ENCODE data around the gene SMIM1. TPM values are rescaled to one million over a fixed set of nuclear protein-coding genes. Genes with fewer than 3 reads are reported as not detected.

Gene SMIM1
- total RNA-seq, 1 experiment from 2014 or later, result 5.5 TPM

GRCh38 chr1:3777647-3778589 lies 5.4 kb downstream of the SMIM1 start:
- no peaks in the 10 kb centered on the region for H3K9me2 ChIP-seq (ENCODE audit: insufficient read depth)
- ChIA-PET POLR2A (no interaction called here), CTCF (no interaction called here), RAD21 (ENCODE audit: low non-redundant PET in 1 of 2, low total read pairs in 2 of 2, uncharacterized antibody in 2 of 2, unreplicated experiment in 2 of 2) (no interaction called here)
- no peaks in the 10 kb centered on the region for H3K79me2 ChIP-seq (ENCODE audit: insufficient read depth, low read length)
- no peak overlapping the region for H3K9ac ChIP-seq (ENCODE audit: low read length)
- ATAC-seq (no peak), DNase-seq (ENCODE audit: low read depth, low spot score) (no peak)
- H3K9me3 ChIP-seq (ENCODE audit: control insufficient read depth in 1 of 2, insufficient read depth in 1 of 2, low read depth in 1 of 2, low read length in 2 of 2), result no peaks in the 10 kb centered on the region
- intact Hi-C loops (cut with micrococcal nuclease), result no loop called here
- peaks cover 15 to 24% of the 10 kb centered on the region in 2 experiments; a peak in 3 of 4 replicates for H3K36me3 ChIP-seq (ENCODE audit: control insufficient read depth in 1 of 2, insufficient read depth in 2 of 2, low read length in 2 of 2)
- peaks cover 21 to 30% of the 10 kb centered on the region in 2 experiments for H3K4me1 ChIP-seq (ENCODE audit: control insufficient read depth in 1 of 2, insufficient read depth in 2 of 2, low read length in 2 of 2)
- no peak for TF ChIP-seq POLR2A (IDR thresholded peaks at IDR 0.05; ENCODE audit: borderline replicate concordance, extremely low read depth, insufficient read depth, insufficient read length)
- no peak overlapping the region for H2AFZ ChIP-seq (ENCODE audit: low read depth, low read length, poor library complexity, severe bottlenecking)
- H3K4me2 ChIP-seq (ENCODE audit: low read length), result no peak overlapping the region
- H3K27me3 ChIP-seq (ENCODE audit: insufficient read depth, low read length), result no peaks in the 10 kb centered on the region
- no TSS peak for BruUV-seq (replicated peaks)
- no peak overlapping the region for H3K4me3 ChIP-seq (replicated peaks in 1 of 2; ENCODE audit: low read depth in 1 of 2, low read length in 2 of 2)
- H4K20me1 ChIP-seq (ENCODE audit: insufficient read depth), result no peaks in the 10 kb centered on the region
- H3K27ac ChIP-seq (ENCODE audit: low read depth, low read length), result no peak overlapping the region

- Histone ChIP-seq H4K20me1 (ENCODE audit: insufficient read depth) (no peaks in the 10 kb centered on the region), H3K36me3 (ENCODE audit: control insufficient read depth in 1 of 2, insufficient read depth in 2 of 2, low read length in 2 of 2) (peaks cover 20 to 24% of the 10 kb centered on the region in 2 experiments; a peak in 3 of 4 replicates), H3K27me3 (ENCODE audit: insufficient read depth, low read length) (no peaks in the 10 kb centered on the region), H3K4me1 (ENCODE audit: control insufficient read depth in 1 of 2, insufficient read depth in 2 of 2, low read length in 2 of 2) (peaks cover 16 to 22% of the 10 kb centered on the region in 2 experiments), H3K79me2 (ENCODE audit: insufficient read depth, low read length) (no peaks in the 10 kb centered on the region), H3K4me3 (replicated peaks in 1 of 2; ENCODE audit: low read depth in 1 of 2, low read length in 2 of 2) (no peak overlapping the region), H3K9ac (ENCODE audit: low read length) (no peak overlapping the region), H3K9me2 (ENCODE audit: insufficient read depth) (no peaks in the 10 kb centered on the region), H2AFZ (ENCODE audit: low read depth, low read length, poor library complexity, severe bottlenecking) (no peak overlapping the region), H3K9me3 (ENCODE audit: control insufficient read depth in 1 of 2, insufficient read depth in 1 of 2, low read depth in 1 of 2, low read length in 2 of 2) (no peaks in the 10 kb centered on the region), H3K27ac (ENCODE audit: low read depth, low read length) (no peak overlapping the region), H3K4me2 (ENCODE audit: low read length) (no peak overlapping the region)
- ATAC-seq (no peak), DNase-seq (ENCODE audit: low read depth, low spot score) (no peak)
- no TSS peak for BruUV-seq (replicated peaks)
- RAD21 ChIA-PET (ENCODE audit: low non-redundant PET in 1 of 2, low total read pairs in 2 of 2, uncharacterized antibody in 2 of 2, unreplicated experiment in 2 of 2), result no interaction called here
- POLR2A ChIA-PET, result no interaction called here
- CTCF ChIA-PET, result no interaction called here
- intact Hi-C loops (cut with micrococcal nuclease), result no loop called here
- TF ChIP-seq POLR2A (IDR thresholded peaks at IDR 0.05; ENCODE audit: borderline replicate concordance, extremely low read depth, insufficient read depth, insufficient read length) (no peak), EGR1 (IDR thresholded peaks at IDR 0.05; ENCODE audit: low read depth) (no peak)
- TF ChIP-seq, protein P1, sequence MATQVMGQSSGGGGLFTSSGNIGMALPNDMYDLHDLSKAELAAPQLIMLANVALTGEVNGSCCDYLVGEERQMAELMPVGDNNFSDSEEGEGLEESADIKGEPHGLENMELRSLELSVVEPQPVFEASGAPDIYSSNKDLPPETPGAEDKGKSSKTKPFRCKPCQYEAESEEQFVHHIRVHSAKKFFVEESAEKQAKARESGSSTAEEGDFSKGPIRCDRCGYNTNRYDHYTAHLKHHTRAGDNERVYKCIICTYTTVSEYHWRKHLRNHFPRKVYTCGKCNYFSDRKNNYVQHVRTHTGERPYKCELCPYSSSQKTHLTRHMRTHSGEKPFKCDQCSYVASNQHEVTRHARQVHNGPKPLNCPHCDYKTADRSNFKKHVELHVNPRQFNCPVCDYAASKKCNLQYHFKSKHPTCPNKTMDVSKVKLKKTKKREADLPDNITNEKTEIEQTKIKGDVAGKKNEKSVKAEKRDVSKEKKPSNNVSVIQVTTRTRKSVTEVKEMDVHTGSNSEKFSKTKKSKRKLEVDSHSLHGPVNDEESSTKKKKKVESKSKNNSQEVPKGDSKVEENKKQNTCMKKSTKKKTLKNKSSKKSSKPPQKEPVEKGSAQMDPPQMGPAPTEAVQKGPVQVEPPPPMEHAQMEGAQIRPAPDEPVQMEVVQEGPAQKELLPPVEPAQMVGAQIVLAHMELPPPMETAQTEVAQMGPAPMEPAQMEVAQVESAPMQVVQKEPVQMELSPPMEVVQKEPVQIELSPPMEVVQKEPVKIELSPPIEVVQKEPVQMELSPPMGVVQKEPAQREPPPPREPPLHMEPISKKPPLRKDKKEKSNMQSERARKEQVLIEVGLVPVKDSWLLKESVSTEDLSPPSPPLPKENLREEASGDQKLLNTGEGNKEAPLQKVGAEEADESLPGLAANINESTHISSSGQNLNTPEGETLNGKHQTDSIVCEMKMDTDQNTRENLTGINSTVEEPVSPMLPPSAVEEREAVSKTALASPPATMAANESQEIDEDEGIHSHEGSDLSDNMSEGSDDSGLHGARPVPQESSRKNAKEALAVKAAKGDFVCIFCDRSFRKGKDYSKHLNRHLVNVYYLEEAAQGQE (IDR thresholded peaks at IDR 0.05; ENCODE audit: low read depth), result no peak
Measured at GRCh38 chr1:3778590-3779264, 6.2 kb downstream of the SMIM1 start.
